ENCODE measurements around the gene GDI2. TPM values are rescaled to one million over a fixed set of nuclear protein-coding genes. Genes with fewer than 3 reads are reported as not detected.
A peak's percentile ranks its signal among the peaks of the same experiment; 100 is the strongest.
"Not testable (repeated sequence)": the region's sequence is repeated elsewhere in the genome, so short reads cannot be mapped to it uniquely, and the experiment has no call there.

Gene GDI2
- total RNA-seq, 1 experiment from 2014 or later, result 465 TPM

DNA sequence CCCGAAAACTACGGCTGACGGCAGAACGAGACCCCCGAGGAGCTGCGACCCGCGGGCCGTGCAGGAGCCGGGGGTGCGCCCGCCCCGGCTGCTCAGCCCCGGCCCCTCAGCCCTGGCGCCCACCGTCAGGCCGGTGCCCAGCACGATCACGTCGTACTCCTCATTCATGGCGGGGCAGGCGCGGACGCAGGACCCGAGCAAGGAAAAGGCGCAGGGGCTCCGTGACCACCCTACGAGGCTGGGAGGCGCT, 218 bp downstream of the GDI2 start:
- Histone ChIP-seq H3K27me3 (ENCODE audit: control insufficient read depth, insufficient read depth, low read length) (no peaks in the 10 kb centered on the region), H3K36me3 (replicated peaks; ENCODE audit: control insufficient read depth, insufficient read depth, low read length) (no peaks in the 10 kb centered on the region), H3K4me3 (ENCODE audit: insufficient read depth, low read depth, low read length) (peak overlapping the region; percentile 93)
- DNase-seq, result no peak

DNA sequence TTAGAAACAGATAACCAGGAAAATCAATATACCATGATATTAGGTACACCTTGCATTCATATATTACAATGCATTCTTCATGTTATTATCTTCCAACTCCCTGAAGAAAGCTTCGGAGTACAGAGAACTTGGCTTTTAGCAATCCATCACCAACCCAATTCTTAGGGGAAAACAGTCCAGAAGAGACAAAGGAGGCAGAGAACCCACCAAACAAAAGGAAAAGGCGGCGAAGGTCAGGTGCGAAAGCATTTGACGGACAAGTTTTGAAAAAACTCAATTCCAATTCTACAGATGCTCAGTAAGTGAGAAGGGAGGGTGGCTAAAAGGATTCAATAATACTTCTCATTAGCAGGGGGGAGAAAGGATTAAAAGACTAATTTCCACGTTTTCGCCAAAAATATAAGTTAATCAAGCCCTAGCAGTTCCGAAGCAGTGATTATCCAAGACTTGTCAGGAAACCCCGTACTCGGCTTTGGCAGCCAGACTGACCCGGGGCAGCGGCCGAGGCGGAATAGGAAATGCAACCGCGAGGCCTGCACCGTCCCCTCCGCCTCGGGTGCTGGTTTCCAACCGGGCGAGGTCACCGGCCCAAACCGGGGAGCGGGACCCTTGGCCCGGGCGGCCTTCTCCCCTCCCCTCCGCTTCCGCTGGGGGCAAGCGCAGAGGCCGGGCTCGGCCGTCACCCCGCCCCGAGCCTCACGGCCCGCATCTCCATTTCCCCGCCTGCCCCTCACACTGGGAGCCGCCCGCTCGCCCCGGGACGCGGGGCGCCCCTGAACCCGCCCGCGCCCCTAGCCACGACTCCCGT, 747 bp downstream of the GDI2 start:
- peak; percentile 85 for DNase-seq
- H3K4me3 ChIP-seq (ENCODE audit: insufficient read depth, low read depth, low read length), result peak overlapping the region; percentile 93
- no peaks in the 10 kb centered on the region for H3K27me3 ChIP-seq (ENCODE audit: control insufficient read depth, insufficient read depth, low read length)
- no peaks in the 10 kb centered on the region for H3K36me3 ChIP-seq (replicated peaks; ENCODE audit: control insufficient read depth, insufficient read depth, low read length)

DNA sequence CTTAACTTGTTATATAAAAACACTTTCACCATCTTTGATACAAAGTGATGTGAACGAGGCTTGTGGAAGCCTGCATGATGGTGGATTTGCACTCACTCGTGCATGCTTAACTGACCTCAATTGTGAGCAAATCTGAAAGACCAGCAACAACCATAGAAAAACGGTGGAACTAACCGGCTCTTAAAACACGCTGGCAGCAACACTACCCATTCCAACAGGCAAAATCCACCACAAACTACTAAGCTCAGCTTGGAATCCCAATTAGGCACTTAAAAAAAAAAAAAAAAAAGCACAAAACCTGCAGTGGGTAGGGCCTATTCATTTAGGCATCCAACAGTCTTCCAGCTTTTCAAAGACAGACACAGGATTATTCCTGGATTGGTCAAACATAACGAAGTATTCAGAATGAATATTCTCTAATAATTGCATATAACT, 1.8 kb downstream of the GDI2 start:
- no peaks in the 10 kb centered on the region for H3K27me3 ChIP-seq (ENCODE audit: control insufficient read depth, insufficient read depth, low read length)
- DNase-seq, result no peak
- no peaks in the 10 kb centered on the region for H3K36me3 ChIP-seq (replicated peaks; ENCODE audit: control insufficient read depth, insufficient read depth, low read length)
- peak overlapping the region; percentile 93 for H3K4me3 ChIP-seq (ENCODE audit: insufficient read depth, low read depth, low read length)

DNA sequence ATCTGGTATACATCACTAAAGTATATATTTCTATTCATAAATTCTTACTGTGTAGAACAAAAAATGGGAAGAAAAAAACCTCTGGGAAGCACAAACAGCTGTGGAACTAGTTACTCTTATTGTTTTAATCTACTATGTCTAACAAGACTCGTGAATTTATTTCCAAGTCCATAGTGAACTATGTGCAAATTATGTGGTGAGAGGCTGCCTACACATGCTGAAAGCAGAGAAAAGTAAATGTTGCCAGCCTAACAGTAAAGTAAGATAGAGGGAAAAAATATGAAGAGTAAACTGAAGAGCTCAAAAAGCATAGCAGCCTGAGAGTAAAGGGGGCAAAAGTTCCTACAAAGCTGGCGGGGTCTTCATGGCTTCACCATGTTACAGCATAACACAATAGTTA, 3.0 kb downstream of the GDI2 start:
- no peak for DNase-seq
- Histone ChIP-seq H3K27me3 (ENCODE audit: control insufficient read depth, insufficient read depth, low read length) (no peaks in the 10 kb centered on the region), H3K4me3 (ENCODE audit: insufficient read depth, low read depth, low read length) (no peak overlapping the region), H3K36me3 (replicated peaks; ENCODE audit: control insufficient read depth, insufficient read depth, low read length) (peaks cover 2% of the 10 kb centered on the region; the same call in 1 of the 2 replicates)

DNA sequence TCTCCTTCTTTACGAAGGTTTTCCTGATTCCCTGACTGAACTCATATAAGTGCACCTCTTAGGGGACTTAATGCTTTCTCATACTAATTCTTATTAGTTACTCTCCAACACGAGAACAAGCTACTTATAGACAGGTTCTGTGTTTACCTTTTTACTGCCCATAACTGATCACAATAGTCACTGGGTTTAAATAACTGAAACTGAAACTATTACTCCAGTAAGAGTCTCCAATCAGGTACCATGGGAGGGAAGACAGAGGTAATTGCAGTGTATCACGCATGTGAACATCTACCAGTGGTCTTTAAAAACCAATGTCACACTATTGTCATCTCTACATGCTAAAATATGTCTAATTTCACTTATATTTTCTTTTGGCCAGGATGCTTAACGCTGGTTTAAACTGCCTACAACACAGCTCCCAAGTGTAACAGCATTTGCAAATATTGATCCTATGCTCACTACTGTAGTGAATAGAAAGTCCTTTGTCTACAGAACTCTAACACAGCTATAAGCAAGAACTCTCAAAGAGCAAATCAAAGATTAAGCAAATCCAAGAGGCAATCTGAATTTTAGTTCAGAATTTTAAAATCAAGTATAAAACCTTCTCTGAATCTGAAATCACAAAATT, 3.6 kb downstream of the GDI2 start:
- H3K27me3 ChIP-seq (ENCODE audit: control insufficient read depth, insufficient read depth, low read length), result no peaks in the 10 kb centered on the region
- peaks cover 2% of the 10 kb centered on the region for H3K36me3 ChIP-seq (replicated peaks; ENCODE audit: control insufficient read depth, insufficient read depth, low read length)
- no peak overlapping the region for H3K4me3 ChIP-seq (ENCODE audit: insufficient read depth, low read depth, low read length)
- DNase-seq, result no peak

DNA sequence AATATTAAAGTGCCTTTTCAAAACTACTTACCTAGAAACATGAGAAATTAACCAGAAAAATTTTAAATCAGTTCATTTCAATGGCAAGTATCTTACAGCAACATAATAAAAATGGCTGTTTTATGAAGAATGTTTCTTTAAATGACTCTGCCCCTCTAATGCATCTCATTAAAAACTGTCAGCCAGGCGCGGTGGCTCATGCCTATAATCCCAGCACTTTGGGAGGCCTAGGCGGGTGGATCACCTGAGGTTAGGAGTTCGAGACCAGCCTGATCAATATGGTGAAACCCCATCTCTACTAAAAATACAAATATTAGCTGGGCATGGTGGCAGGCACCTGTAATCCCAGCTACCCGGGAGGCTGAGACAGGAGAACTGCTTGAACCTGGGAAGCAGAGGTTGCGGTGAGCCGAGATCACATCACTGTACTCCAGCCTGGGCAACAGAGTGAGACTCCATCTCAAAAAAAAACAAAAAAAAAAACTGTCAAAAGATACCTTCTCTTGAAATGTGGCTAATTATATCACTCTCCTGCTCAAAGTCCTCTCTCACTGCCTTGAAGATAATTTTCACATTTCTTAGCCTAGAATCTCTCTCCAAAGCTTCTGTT, 4.3 kb downstream of the GDI2 start:
- DNase-seq; H3K4me3 ChIP-seq (ENCODE audit: insufficient read depth, low read depth, low read length); H3K36me3 ChIP-seq (replicated peaks; ENCODE audit: control insufficient read depth, insufficient read depth, low read length); H3K27me3 ChIP-seq (ENCODE audit: control insufficient read depth, insufficient read depth, low read length): not testable (repeated sequence)

DNA sequence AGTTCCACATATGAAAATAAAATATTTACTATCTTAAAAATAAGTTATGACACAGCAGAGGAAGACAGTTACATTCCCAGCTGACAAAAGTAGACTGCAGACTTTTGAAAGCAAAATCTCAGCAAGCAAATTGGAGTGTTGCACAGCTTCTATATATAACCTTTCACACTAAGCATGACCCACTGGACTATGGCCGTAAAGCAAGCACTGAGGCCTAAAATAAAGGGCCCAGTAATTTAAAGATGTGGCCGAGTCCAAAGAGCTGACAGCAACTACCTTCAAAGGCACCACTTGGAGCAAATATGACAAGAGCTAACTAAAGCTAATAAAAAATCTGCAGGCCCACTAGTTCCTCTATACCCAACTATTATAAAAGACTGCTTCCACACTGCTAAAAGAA, 6.5 kb downstream of the GDI2 start:
- no peak for DNase-seq
- H3K36me3 ChIP-seq (replicated peaks; ENCODE audit: control insufficient read depth, insufficient read depth, low read length), result peaks cover 2% of the 10 kb centered on the region
- no peaks in the 10 kb centered on the region for H3K27me3 ChIP-seq (ENCODE audit: control insufficient read depth, insufficient read depth, low read length)
- no peak overlapping the region for H3K4me3 ChIP-seq (ENCODE audit: insufficient read depth, low read depth, low read length)

DNA sequence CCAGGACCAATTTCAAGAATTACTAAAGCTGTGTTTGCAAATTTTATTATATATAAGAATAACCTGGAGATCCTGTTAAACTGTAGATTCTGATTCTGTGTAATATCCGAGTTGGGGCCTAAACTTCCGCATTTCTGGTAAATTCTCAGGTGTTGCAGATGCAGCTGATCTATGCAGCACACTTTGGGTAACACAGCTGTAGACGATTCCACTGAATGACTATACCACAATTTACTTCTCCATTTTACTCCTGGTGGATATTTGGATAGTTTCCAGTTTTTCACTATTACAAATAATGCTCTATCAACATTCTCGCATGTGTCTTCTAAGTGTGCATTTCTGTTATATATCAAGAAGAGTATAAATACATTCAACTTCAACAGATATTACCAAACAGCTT, 7.5 kb downstream of the GDI2 start:
- Histone ChIP-seq H3K4me3 (ENCODE audit: insufficient read depth, low read depth, low read length) (no peak overlapping the region), H3K36me3 (replicated peaks; ENCODE audit: control insufficient read depth, insufficient read depth, low read length) (peaks cover 2% of the 10 kb centered on the region), H3K27me3 (ENCODE audit: control insufficient read depth, insufficient read depth, low read length) (no peaks in the 10 kb centered on the region)
- no peak for DNase-seq

DNA sequence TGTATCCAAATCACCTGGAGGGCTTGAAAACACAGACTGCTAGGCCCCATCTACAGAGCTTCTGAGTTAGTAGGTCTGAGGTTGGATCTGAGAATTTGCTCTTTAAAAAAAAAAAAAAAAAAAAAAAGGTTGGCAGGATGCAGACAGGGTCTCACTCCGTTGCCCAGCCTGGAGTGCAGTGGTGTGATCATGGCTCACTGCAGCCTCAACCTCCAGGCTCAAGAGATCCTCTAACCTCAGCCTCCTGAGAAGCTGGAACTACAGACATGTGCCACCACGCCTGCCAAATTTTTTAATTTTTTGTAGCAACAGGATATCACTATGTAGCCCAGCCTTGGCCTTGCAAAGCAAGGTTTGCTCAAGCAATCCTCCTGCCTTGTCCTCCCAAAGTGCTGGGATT, 8.0 kb downstream of the GDI2 start:
- no peaks in the 10 kb centered on the region for H3K27me3 ChIP-seq (ENCODE audit: control insufficient read depth, insufficient read depth, low read length)
- peaks cover 3% of the 10 kb centered on the region for H3K36me3 ChIP-seq (replicated peaks; ENCODE audit: control insufficient read depth, insufficient read depth, low read length)
- DNase-seq, result no peak
- no peak overlapping the region for H3K4me3 ChIP-seq (ENCODE audit: insufficient read depth, low read depth, low read length)

DNA sequence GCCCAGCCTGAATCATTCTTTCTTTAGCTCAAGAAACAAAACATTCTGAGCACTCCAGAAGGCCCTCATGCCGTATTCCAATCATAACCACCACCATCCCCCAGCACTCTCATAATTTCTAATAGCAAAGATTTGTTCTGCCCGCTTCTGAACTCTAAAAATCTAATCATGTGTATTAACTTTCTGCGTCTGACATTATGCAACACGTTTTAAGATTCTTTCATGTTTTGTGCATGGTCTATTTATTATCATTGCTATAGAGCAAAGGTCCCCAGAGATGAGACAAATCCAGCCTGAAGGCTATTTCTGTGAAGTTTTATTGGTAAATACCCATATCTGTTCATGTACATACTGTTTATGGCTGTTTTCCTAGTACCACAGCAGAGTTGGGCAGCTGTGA, 8.8 kb downstream of the GDI2 start:
- no peak for DNase-seq
- no peak overlapping the region for H3K4me3 ChIP-seq (ENCODE audit: insufficient read depth, low read depth, low read length)
- no peaks in the 10 kb centered on the region for H3K27me3 ChIP-seq (ENCODE audit: control insufficient read depth, insufficient read depth, low read length)
- peaks cover 8% of the 10 kb centered on the region for H3K36me3 ChIP-seq (replicated peaks; ENCODE audit: control insufficient read depth, insufficient read depth, low read length)

DNA sequence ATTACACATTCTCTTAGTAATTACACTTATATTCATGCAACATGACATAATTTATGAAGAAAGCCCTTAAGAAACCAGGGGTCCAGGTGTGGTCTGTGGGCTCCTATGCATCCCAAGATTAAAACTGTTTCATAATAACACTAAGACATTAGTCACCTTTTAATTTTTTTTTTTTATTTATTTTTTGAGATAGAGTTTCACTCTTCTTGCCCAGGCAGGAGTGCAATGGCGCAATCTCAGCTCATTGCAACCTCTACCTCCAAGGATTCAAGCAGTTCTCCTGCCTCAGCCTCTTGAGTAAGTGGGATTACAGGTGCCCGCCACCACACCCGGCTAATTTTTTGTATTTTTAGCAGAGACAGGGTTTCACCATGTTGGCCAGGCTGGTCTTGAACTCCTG, 12.5 kb downstream of the GDI2 start:
- H3K36me3 ChIP-seq (replicated peaks; ENCODE audit: control insufficient read depth, insufficient read depth, low read length), result peaks cover 13% of the 10 kb centered on the region
- no peak overlapping the region for H3K4me3 ChIP-seq (ENCODE audit: insufficient read depth, low read depth, low read length)
- no peak for DNase-seq
- no peaks in the 10 kb centered on the region for H3K27me3 ChIP-seq (ENCODE audit: control insufficient read depth, insufficient read depth, low read length)

DNA sequence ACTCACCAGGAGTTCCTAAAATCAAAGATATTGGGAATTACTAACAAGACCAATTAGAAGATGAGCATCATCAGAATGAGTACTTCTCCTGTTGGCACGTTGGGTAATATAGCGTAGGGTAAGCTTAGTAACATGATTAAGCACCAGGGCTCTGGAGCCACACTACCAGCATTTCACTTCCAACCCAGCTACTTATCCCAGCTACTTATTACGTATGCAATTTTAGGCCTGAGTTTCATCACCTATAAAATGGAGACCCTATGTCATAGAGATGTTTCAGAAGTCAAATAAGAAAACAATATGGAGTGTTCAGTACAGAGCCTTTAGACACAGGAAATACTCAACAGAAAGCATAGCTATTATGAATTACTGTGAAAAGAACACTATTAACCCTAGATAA, 19.0 kb downstream of the GDI2 start:
- Histone ChIP-seq H3K4me3 (ENCODE audit: insufficient read depth, low read depth, low read length) (no peak overlapping the region), H3K36me3 (replicated peaks; ENCODE audit: control insufficient read depth, insufficient read depth, low read length) (peaks cover 35% of the 10 kb centered on the region), H3K27me3 (ENCODE audit: control insufficient read depth, insufficient read depth, low read length) (no peaks in the 10 kb centered on the region)
- no peak for DNase-seq

DNA sequence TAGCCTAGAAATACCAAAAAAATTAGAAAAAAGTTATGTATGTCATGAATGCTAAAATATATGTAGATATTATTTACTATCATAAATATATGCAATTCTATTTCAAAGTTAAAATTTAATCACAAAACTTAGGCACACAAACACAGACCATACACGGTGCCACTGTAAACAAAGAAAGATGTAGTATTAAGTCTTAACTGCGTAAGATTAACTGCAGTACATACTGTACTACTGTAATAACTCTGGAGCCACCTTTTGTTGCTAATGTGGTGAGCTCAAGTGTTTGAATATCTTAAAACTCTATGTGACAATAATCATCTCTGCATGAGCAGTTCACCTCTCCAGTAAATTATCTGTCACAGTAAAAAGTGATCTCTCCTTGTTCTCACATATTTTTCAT, 23.6 kb downstream of the GDI2 start:
- DNase-seq, result no peak
- H3K36me3 ChIP-seq (replicated peaks; ENCODE audit: control insufficient read depth, insufficient read depth, low read length), result peaks cover 30% of the 10 kb centered on the region

DNA sequence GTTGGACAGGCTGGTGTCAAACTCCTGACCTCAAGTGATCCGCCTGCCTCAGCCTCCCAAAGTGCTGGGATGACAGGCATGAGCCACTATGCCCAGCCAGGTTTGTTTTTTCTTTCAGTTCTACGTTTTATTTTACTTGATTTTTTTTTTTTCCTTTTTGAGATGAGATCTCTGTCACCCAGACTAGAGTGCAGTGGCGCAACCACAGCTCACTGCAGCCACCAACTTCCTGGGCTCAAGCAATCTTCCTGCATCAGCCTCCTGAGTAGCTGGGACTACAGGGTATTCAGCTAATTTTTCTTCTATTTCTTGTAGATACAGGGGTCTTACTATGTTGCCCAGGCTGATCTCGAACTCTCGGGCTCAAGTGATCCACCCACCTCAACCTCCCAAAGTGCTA, 24.3 kb downstream of the GDI2 start:
- H3K4me3 ChIP-seq (ENCODE audit: insufficient read depth, low read depth, low read length), result no peak overlapping the region

More for the DNA sequence above, 23.6 kb downstream of the GDI2 start:
- Histone ChIP-seq H3K27me3 (ENCODE audit: control insufficient read depth, insufficient read depth, low read length) (no peaks in the 10 kb centered on the region), H3K4me3 (ENCODE audit: insufficient read depth, low read depth, low read length) (no peak overlapping the region)

DNA sequence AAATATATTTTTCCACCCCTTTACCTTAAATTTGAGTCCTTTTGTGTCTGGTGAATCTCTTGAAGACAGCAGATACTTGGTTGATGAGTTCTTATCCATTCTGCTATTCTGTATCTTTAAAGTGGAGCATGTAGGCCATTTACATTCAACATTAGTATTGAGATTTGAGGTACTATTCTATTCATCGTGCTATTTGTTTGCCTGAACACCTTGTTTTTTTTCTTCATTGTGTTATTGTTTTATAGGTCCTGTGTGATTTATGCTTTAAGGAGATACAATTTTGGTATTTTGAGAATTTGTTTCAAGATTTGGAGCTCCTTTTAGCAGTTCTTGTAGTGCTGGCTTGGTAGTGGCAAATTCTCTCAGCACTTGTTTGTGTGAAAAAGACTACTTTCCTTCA, 29.9 kb downstream of the GDI2 start:
- peaks cover 19% of the 10 kb centered on the region for H3K36me3 ChIP-seq (replicated peaks; ENCODE audit: control insufficient read depth, insufficient read depth, low read length)
- no peaks in the 10 kb centered on the region for H3K27me3 ChIP-seq (ENCODE audit: control insufficient read depth, insufficient read depth, low read length)
- no peak for DNase-seq
- no peak overlapping the region for H3K4me3 ChIP-seq (ENCODE audit: insufficient read depth, low read depth, low read length)

More for the DNA sequence above, 24.3 kb downstream of the GDI2 start:
- DNase-seq, result no peak
- no peaks in the 10 kb centered on the region for H3K27me3 ChIP-seq (ENCODE audit: control insufficient read depth, insufficient read depth, low read length)
- H3K36me3 ChIP-seq (replicated peaks; ENCODE audit: control insufficient read depth, insufficient read depth, low read length), result peaks cover 32% of the 10 kb centered on the region
